Body of pancreas (tissue), 4 donors: Measurements from ENCODE around the gene NHLH1. TPM values are rescaled to one million over a fixed set of nuclear protein-coding genes. Genes with fewer than 3 reads are reported as not detected.

Experiments
- ATAC-seq: fragments of 150-250 bp; one replicate; pipeline ENCODE4 v1.9.1; 2016
- DNase-seq, 4 donors: peaks; one replicate each; pipeline ENCODE4 v3.0.0-alpha.2; 2019
- H3K27ac ChIP-seq, 4 donors: fragments of 200-600 bp; sonication (generic); 1 replicate in 3 of 4; 2 replicates in 1 of 4; pipeline versions ENCODE4 v1.5.1 to v1.6.1; 2016 to 2019; ENCODE audit warnings: mild to moderate bottlenecking in 1 of 4, mixed read lengths in 1 of 4, moderate library complexity in 1 of 4
- H3K27me3 ChIP-seq, 2 donors: fragments of 200-600 bp; sonication (generic); one replicate each; pipeline ENCODE4 v1.6.0; 2016; ENCODE audit warnings: mild to moderate bottlenecking in 1 of 2
- H3K36me3 ChIP-seq, 2 donors: fragments of 200-600 bp; sonication (generic); replicated peaks in 1 of 2; 2 replicates each; pipeline ENCODE4 v1.5.1; 2016; ENCODE audit warnings: low read depth in 2 of 2; ENCODE audit not compliant: insufficient read depth in 1 of 2
- H3K4me1 ChIP-seq: fragments of 200-600 bp; sonication (generic); one replicate; pipeline ENCODE4 v1.6.0; 2016
- H3K4me3 ChIP-seq, 2 donors: fragments of 200-600 bp; sonication (generic); 1 replicate in 1 of 2; 2 replicates in 1 of 2; pipeline ENCODE4 v1.5.1; 2016 to 2019
- H3K9me3 ChIP-seq, 3 donors: fragments of 200-600 bp; sonication (generic); 1 replicate in 2 of 3; 2 replicates in 1 of 3; pipeline ENCODE4 v1.5.1; 2016
- CTCF ChIP-seq, 7 experiments: fragments of 450-650 bp in 4 of 7; fragments of 200-600 bp in 3 of 7; sonication (generic) in 3 of 7; IDR thresholded peaks; one replicate each; pipeline ENCODE4 v1.5.1; 2016 to 2019; ENCODE audit warnings: antibody characterized with exemption in 7 of 7
- POLR2A ChIP-seq, 3 donors: fragments of 450-650 bp; IDR thresholded peaks; one replicate each; pipeline ENCODE4 v1.6.1; 2016; ENCODE audit warnings: antibody characterized with exemption in 3 of 3, mild to moderate bottlenecking in 2 of 3
- WGBS, 2 donors: methylation state at CpG; one replicate each; pipeline ENCODE4 v1.1.5; 2017; 5-methylcytosine and 5-hydroxymethylcytosine counted together
- intact Hi-C: fragments of 100-400 bp; cut with DNase I; formaldehyde crosslinking; loops from one replicate; pipeline ENCODE4 v1.15.1; 2023
- total RNA-seq, 2 donors: library from RNA; depleted of rRNA; stranded (reverse); fragments of >200 nt; gene quantifications; one replicate each; pipeline ENCODE4 v1.1.0, GENCODE V29; 2016

Gene NHLH1
- total RNA-seq, 2 donors from 2014 or later: not detected

- H3K27me3 ChIP-seq: no peaks in the 10 kb centered on the region
- peaks cover 1% of the 10 kb centered on the region for H3K4me1 ChIP-seq
- TF ChIP-seq CTCF (IDR thresholded peaks at IDR 0.05) (no peak), POLR2A (IDR thresholded peaks at IDR 0.05) (no peak)
- intact Hi-C loops: no loop called here
- 79 to 81% methylated on average over 8 of the region's 8 CpGs for whole genome bisulfite sequencing, 2 donors
- H3K9me3 ChIP-seq: no peaks in the 10 kb centered on the region
- H3K27ac ChIP-seq: no peak overlapping the region
- no peaks in the 10 kb centered on the region for H3K36me3 ChIP-seq
- ATAC-seq: no peak
- DNase-seq: no peak
- no peak overlapping the region for H3K4me3 ChIP-seq
These were observed 27.8 kb downstream of the NHLH1 start for GRCh38 chr1:160394673-160395072.

GRCh38 chr1:160397651-160398050, 30.8 kb downstream of the NHLH1 start:
- intact Hi-C loops: no loop called here
- TF ChIP-seq CTCF (IDR thresholded peaks at IDR 0.05) (no peak), POLR2A (IDR thresholded peaks at IDR 0.05) (no peak)

GRCh38 chr1:160398823-160399222, 32.0 kb downstream of the NHLH1 start:
- Histone ChIP-seq H3K4me3 (no peak overlapping the region), H3K27ac (no peak overlapping the region)
- no peak for DNase-seq

More at GRCh38 chr1:160397651-160398050, 30.8 kb downstream of the NHLH1 start:
- H3K27me3 ChIP-seq: no peaks in the 10 kb centered on the region
- DNase-seq: no peak
- H3K27ac ChIP-seq: no peak overlapping the region
- 45 to 63% methylated on average over 1 of the region's 1 CpG for WGBS, 2 donors
- ATAC-seq: no peak
- no peaks in the 10 kb centered on the region for H3K36me3 ChIP-seq
- peaks cover 22% of the 10 kb centered on the region for H3K4me1 ChIP-seq
- H3K4me3 ChIP-seq: no peak overlapping the region
- H3K9me3 ChIP-seq: no peaks in the 10 kb centered on the region

GRCh38 chr1:160399544-160400222, 32.8 kb downstream of the NHLH1 start:
- peaks cover 22% of the 10 kb centered on the region for H3K4me1 ChIP-seq
- no peaks in the 10 kb centered on the region for H3K36me3 ChIP-seq
- H3K27me3 ChIP-seq: no peaks in the 10 kb centered on the region
- H3K27ac ChIP-seq: peak overlapping the region in 3 of 4 donors; percentile 27 to 64 (median 54)
- peak; percentile 11 for ATAC-seq
- TF ChIP-seq POLR2A (IDR thresholded peaks at IDR 0.05) (no peak), CTCF (IDR thresholded peaks at IDR 0.05) (peak in 1 of 7 experiments; percentile 10)
- peak overlapping the region; percentile 74 to 97 for H3K4me3 ChIP-seq
- H3K9me3 ChIP-seq: no peaks in the 10 kb centered on the region
- WGBS, 2 donors: 41 to 43% methylated on average over 16 to 17 of the region's 17 CpGs
- DNase-seq: no peak
- intact Hi-C loops: no loop called here

More at GRCh38 chr1:160398823-160399222, 32.0 kb downstream of the NHLH1 start:
- peaks cover 22% of the 10 kb centered on the region for H3K4me1 ChIP-seq
- no peaks in the 10 kb centered on the region for H3K27me3 ChIP-seq
- 74 to 81% methylated on average over 4 of the region's 4 CpGs for WGBS, 2 donors
- intact Hi-C loops: no loop called here
- no peaks in the 10 kb centered on the region for H3K36me3 ChIP-seq
- no peak for TF ChIP-seq POLR2A (IDR thresholded peaks at IDR 0.05)
- TF ChIP-seq CTCF (IDR thresholded peaks at IDR 0.05): no peak
- ATAC-seq: no peak
- H3K9me3 ChIP-seq: no peaks in the 10 kb centered on the region

DNA sequence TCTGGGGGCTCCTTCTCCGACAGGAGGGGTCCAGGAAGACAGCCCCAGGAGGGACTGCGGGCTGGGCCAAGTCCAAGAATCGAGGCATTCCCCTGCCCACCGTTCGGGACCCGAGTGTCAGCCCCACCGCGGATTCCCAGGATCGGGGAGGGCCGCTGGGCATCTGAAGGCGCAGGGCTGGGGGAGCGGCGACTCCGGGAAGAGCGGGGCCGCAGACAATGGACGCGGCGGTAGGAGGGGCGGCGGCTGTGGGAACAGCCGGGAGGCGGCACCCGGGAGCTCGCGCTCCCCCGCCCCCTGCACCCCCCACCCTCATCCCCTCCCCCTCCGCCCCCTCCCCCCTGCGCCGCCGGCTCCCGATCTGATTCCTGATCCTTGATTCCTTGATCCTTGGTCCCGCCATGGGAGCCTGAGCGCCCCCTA, 33.4 kb downstream of the NHLH1 start, which contains the start of gene VANGL2:
VANGL2 (plus strand) TSS at position 342 of the 423 bp plus-strand sequence. CDS start 15,274 bp downstream, outside the sequence.
- Histone ChIP-seq H3K27me3 (no peaks in the 10 kb centered on the region), H3K36me3 (no peaks in the 10 kb centered on the region), H3K4me1 (peaks cover 22% of the 10 kb centered on the region), H3K9me3 (no peaks in the 10 kb centered on the region), H3K27ac (peak within 1 kb of the TSS in 3 of 4 donors; percentile 54 to 66 (median 64)), H3K4me3 (peak within 1 kb of the TSS; percentile 74 to 97)
- ATAC-seq: peak; percentile 95
- intact Hi-C loops: no loop called here
- TF ChIP-seq POLR2A (IDR thresholded peaks at IDR 0.05): peak in 1 of 3 donors; percentile 31
- no peak for TF ChIP-seq CTCF (IDR thresholded peaks at IDR 0.05)
- DNase-seq: peak; percentile 82 to 87 (median 85)
- WGBS, 2 donors: 0 to 1% methylated on average over 22 to 23 of the region's 34 CpGs
